H1 (cell line): Measurements from ENCODE around the gene GAB2. TPM values are rescaled to one million over a fixed set of nuclear protein-coding genes. Genes with fewer than 3 reads are reported as not detected.

Source experiments
- CTCF ChIA-PET: fragments of 300-600 bp; sonication (Branson Sonifier 250); formaldehyde crosslinking; loops from one replicate; lab custom pipeline; 2021; ENCODE audit not compliant: partially characterized antibody; lab: Charles Lee
- POLR2A ChIA-PET: fragments of 300-600 bp; sonication (Branson Sonifier 250); formaldehyde crosslinking; loops from one replicate; lab custom pipeline; 2021; ENCODE audit warnings: inconsistent platforms; ENCODE audit not compliant: partially characterized antibody; lab: Charles Lee
- DNase-seq, 2 experiments: peaks; one replicate each; pipeline versions ENCODE4 v3.0.0 to v3.0.0-alpha.2; 2010 to 2022; ENCODE audit warnings: low spot score in 2 of 2, low read depth in 1 of 2, mixed read lengths in 1 of 2
- FAIRE-seq: peaks from 2 replicates; lab custom pipeline; 2011; peaks lifted over from hg19 to GRCh38; lab: Jason Lieb, UNC
- H2AFZ ChIP-seq: 2 replicates; pipeline ENCODE4 v1.8.1; 2012; ENCODE audit warnings: low read length, inconsistent platforms
- H2AK5ac ChIP-seq: 2 replicates; pipeline ENCODE4 v1.6.1; 2013; ENCODE audit warnings: low read depth, low read length
- H2BK120ac ChIP-seq: replicated peaks from 2 replicates; pipeline ENCODE3; 2013; ENCODE audit warnings: low read depth, low read length, inconsistent platforms
- H2BK12ac ChIP-seq: 2 replicates; pipeline ENCODE4 v1.6.1; 2013; ENCODE audit warnings: low read depth, low read length
- H2BK15ac ChIP-seq: 2 replicates; pipeline ENCODE4 v1.6.1; 2013; ENCODE audit warnings: low read length
- H2BK20ac ChIP-seq: 2 replicates; pipeline ENCODE4 v1.6.1; 2013; ENCODE audit warnings: low read length
- H2BK5ac ChIP-seq: 2 replicates; pipeline ENCODE4 v1.6.1; 2013; ENCODE audit warnings: low read depth, low read length
- H3K14ac ChIP-seq: 2 replicates; pipeline ENCODE4 v1.6.1; 2013; ENCODE audit warnings: inconsistent platforms; ENCODE audit not compliant: insufficient read length
- H3K18ac ChIP-seq: 2 replicates; pipeline ENCODE4 v1.6.1; 2013; ENCODE audit warnings: low read length; ENCODE audit errors: extremely low read depth
- H3K23ac ChIP-seq: 2 replicates; pipeline ENCODE4 v1.6.1; 2013; ENCODE audit warnings: inconsistent platforms; ENCODE audit not compliant: insufficient read length
- H3K23me2 ChIP-seq: 2 replicates; pipeline ENCODE4 v1.6.1; 2013; ENCODE audit warnings: low read depth, low read length
- H3K27ac ChIP-seq: 2 replicates; pipeline ENCODE4 v1.6.1; 2011; ENCODE audit warnings: low read depth, low read length, inconsistent platforms
- H3K27me3 ChIP-seq, 4 experiments: replicated peaks in 1 of 4; 1 replicate in 1 of 4; 2 replicates in 3 of 4; pipeline versions ENCODE4 v1.6.1 to v1.8.1; 2011 to 2013; ENCODE audit warnings: low read length in 3 of 4, mild to moderate bottlenecking in 3 of 4, inconsistent platforms in 2 of 4, mixed read lengths in 2 of 4, moderate library complexity in 1 of 4; ENCODE audit not compliant: control insufficient read depth in 3 of 4, insufficient read depth in 3 of 4; ENCODE audit errors: extremely low read depth in 1 of 4
- H3K36me3 ChIP-seq, 4 experiments: 2 replicates each; pipeline versions ENCODE4 v1.6.1 to v1.8.1; 2011 to 2013; ENCODE audit warnings: mild to moderate bottlenecking in 4 of 4, low read length in 3 of 4, moderate library complexity in 2 of 4, control low read depth in 1 of 4, inconsistent platforms in 1 of 4; ENCODE audit not compliant: insufficient read depth in 4 of 4, control insufficient read depth in 2 of 4
- H3K4ac ChIP-seq: replicated peaks from 2 replicates; pipeline ENCODE3; 2013; ENCODE audit warnings: low read length, low read depth, mixed read lengths, inconsistent platforms; ENCODE audit not compliant: insufficient read length
- H3K4me1 ChIP-seq, 4 experiments: replicated peaks in 1 of 4; 1 replicate in 1 of 4; 2 replicates in 3 of 4; pipeline versions ENCODE4 v1.6.1 to v1.8.1; 2011 to 2013; ENCODE audit warnings: low read length in 3 of 4, inconsistent platforms in 2 of 4, mixed read lengths in 1 of 4; ENCODE audit not compliant: insufficient read depth in 4 of 4, control insufficient read depth in 3 of 4
- H3K4me2 ChIP-seq, 2 experiments: 2 replicates each; pipeline versions ENCODE4 v1.6.1 to v1.8.1; 2011 to 2013; ENCODE audit warnings: low read depth in 2 of 2, low read length in 2 of 2, control low read depth in 1 of 2, inconsistent platforms in 1 of 2, mild to moderate bottlenecking in 1 of 2; ENCODE audit not compliant: insufficient read depth in 1 of 2
- H3K4me3 ChIP-seq, 4 experiments: fragments of 200-600, 300-600 bp in 1 of 4; sonication (generic), shearing (Covaris generic), sonication (Bioruptor Twin) in 1 of 4; 2 replicates each; pipeline versions ENCODE4 v1.5.1 to v1.8.1; 2011 to 2016; ENCODE audit warnings: low read length in 4 of 4, low read depth in 3 of 4, control low read depth in 2 of 4, inconsistent platforms in 2 of 4, mild to moderate bottlenecking in 2 of 4, mixed read lengths in 1 of 4, moderate library complexity in 1 of 4; ENCODE audit not compliant: insufficient read depth in 2 of 4; ENCODE audit errors: extremely low read depth in 1 of 4
- H3K56ac ChIP-seq: replicated peaks from 2 replicates; pipeline ENCODE3; 2013; ENCODE audit warnings: low read depth, mild to moderate bottlenecking, mixed read lengths, low read length, inconsistent platforms; ENCODE audit not compliant: insufficient read length
- H3K79me1 ChIP-seq: 2 replicates; pipeline ENCODE4 v1.6.1; 2013; ENCODE audit warnings: low read depth, low read length, control low read depth
- H3K79me2 ChIP-seq, 2 experiments: 2 replicates each; pipeline versions ENCODE4 v1.6.1 to v1.8.1; 2012 to 2013; ENCODE audit warnings: low read length in 2 of 2, mild to moderate bottlenecking in 2 of 2, inconsistent platforms in 1 of 2; ENCODE audit not compliant: insufficient read depth in 2 of 2, control insufficient read depth in 1 of 2
- H3K9ac ChIP-seq, 4 experiments: replicated peaks in 1 of 4; 1 replicate in 1 of 4; 2 replicates in 3 of 4; pipeline versions ENCODE4 v1.6.1 to v1.8.1; 2011 to 2013; ENCODE audit warnings: low read depth in 3 of 4, low read length in 3 of 4, control low read depth in 2 of 4, mild to moderate bottlenecking in 2 of 4, moderate library complexity in 2 of 4, inconsistent platforms in 1 of 4; ENCODE audit errors: extremely low read depth in 1 of 4
- H3K9me3 ChIP-seq, 2 experiments: 2 replicates each; pipeline versions ENCODE4 v1.6.1 to v1.8.1; 2012 to 2013; ENCODE audit warnings: mild to moderate bottlenecking in 2 of 2, moderate library complexity in 2 of 2, control low read depth in 1 of 2, inconsistent platforms in 1 of 2, low read depth in 1 of 2, low read length in 1 of 2, mixed read lengths in 1 of 2; ENCODE audit not compliant: insufficient read depth in 2 of 2
- H4K20me1 ChIP-seq, 2 experiments: replicated peaks in 1 of 2; 2 replicates each; pipeline versions ENCODE3 to v1.8.1; 2011 to 2013; ENCODE audit warnings: inconsistent platforms in 2 of 2, low read length in 2 of 2, mild to moderate bottlenecking in 1 of 2; ENCODE audit not compliant: insufficient read depth in 2 of 2, control insufficient read depth in 1 of 2
- H4K5ac ChIP-seq: 2 replicates; pipeline ENCODE4 v1.6.1; 2013; ENCODE audit warnings: low read length, low read depth, mixed read lengths, inconsistent platforms; ENCODE audit not compliant: insufficient read length
- H4K8ac ChIP-seq: 2 replicates; pipeline ENCODE4 v1.8.0; 2013; ENCODE audit warnings: mild to moderate bottlenecking, moderate library complexity, low read length, inconsistent platforms; ENCODE audit not compliant: insufficient read depth; ENCODE audit errors: extremely low read depth
- H4K91ac ChIP-seq: replicated peaks from 2 replicates; pipeline ENCODE3; 2013; ENCODE audit warnings: low read length, mixed read lengths, inconsistent platforms; ENCODE audit not compliant: insufficient read length
- CBX5 ChIP-seq: fragments of 300-800, 300-1000 bp; sonication (generic); IDR thresholded peaks from 2 replicates; pipeline ENCODE4 v1.7.1; 2016; ENCODE audit warnings: antibody characterized with exemption, low read length, low read depth
- EZH2 ChIP-seq: fragments of 200-600 bp; sonication (generic); IDR thresholded peaks from 2 replicates; pipeline ENCODE4 v1.7.1; 2012; ENCODE audit warnings: low read depth, mild to moderate bottlenecking, moderate library complexity, low read length, inconsistent platforms; ENCODE audit not compliant: severe bottlenecking
- GTF2F1 ChIP-seq: IDR thresholded peaks from 2 replicates; pipeline ENCODE4 v1.6.1; 2012; ENCODE audit warnings: low read depth, low read length, improper control_type of control experiment, borderline replicate concordance
- KDM4A ChIP-seq: IDR thresholded peaks from one replicate; pipeline ENCODE4 v1.7.1; 2012; ENCODE audit warnings: low read depth, mild to moderate bottlenecking, moderate library complexity, low read length, inconsistent platforms; ENCODE audit not compliant: severe bottlenecking
- MAX ChIP-seq: IDR thresholded peaks from 2 replicates; pipeline ENCODE4 v1.6.1; 2012; ENCODE audit warnings: inconsistent platforms
- NANOG ChIP-seq: IDR thresholded peaks from 2 replicates; pipeline ENCODE4 v1.6.1; 2011; ENCODE audit warnings: low read length, low read depth, mild to moderate bottlenecking, inconsistent platforms; ENCODE audit not compliant: insufficient read depth, poor library complexity, severe bottlenecking
- POLR2A ChIP-seq, 2 experiments: IDR thresholded peaks; 1 replicate in 1 of 2; 2 replicates in 1 of 2; pipeline ENCODE4 v1.6.1; 2011; ENCODE audit warnings: low read depth in 2 of 2, low read length in 2 of 2, mild to moderate bottlenecking in 2 of 2; ENCODE audit errors: control extremely low read depth in 1 of 2
- POLR2AphosphoS5 ChIP-seq: IDR thresholded peaks from 2 replicates; pipeline ENCODE4 v1.6.1; 2011; ENCODE audit warnings: low read depth, low read length
- RBBP5 ChIP-seq: IDR thresholded peaks from 2 replicates; pipeline ENCODE4 v1.7.1; 2012; ENCODE audit warnings: low read depth, mild to moderate bottlenecking, inconsistent platforms, low read length, moderate library complexity, borderline replicate concordance
- SIN3A ChIP-seq, 2 experiments: IDR thresholded peaks in 1 of 2; conservative IDR thresholded peaks in 1 of 2; 2 replicates each; pipeline ENCODE4 v1.6.1; 2011 to 2012; ENCODE audit warnings: low read length in 2 of 2, improper control_type of control experiment in 1 of 2, low read depth in 1 of 2, mild to moderate bottlenecking in 1 of 2
- SIRT6 ChIP-seq: IDR thresholded peaks from one replicate; pipeline ENCODE4 v1.7.1; 2012; ENCODE audit warnings: low read length, inconsistent platforms
- SIX5 ChIP-seq: IDR thresholded peaks from 2 replicates; pipeline ENCODE4 v1.6.1; 2011; ENCODE audit warnings: mild to moderate bottlenecking, low read depth, low read length
- SP1 ChIP-seq: IDR thresholded peaks from 2 replicates; pipeline ENCODE4 v1.6.1; 2011; ENCODE audit warnings: low read depth, low read length
- SP4 ChIP-seq: IDR thresholded peaks from 2 replicates; pipeline ENCODE4 v1.6.1; 2012; ENCODE audit warnings: low read length, inconsistent platforms
- TAF1 ChIP-seq: IDR thresholded peaks from 2 replicates; pipeline ENCODE4 v1.6.1; 2011; ENCODE audit warnings: mild to moderate bottlenecking, low read depth, low read length
- TAF7 ChIP-seq: optimal IDR thresholded peaks from 2 replicates; pipeline ENCODE3; 2011; ENCODE audit warnings: low read depth, mild to moderate bottlenecking, inconsistent platforms, low read length, moderate library complexity, borderline replicate concordance
- ZNF274 ChIP-seq: IDR thresholded peaks from 2 replicates; pipeline ENCODE4 v1.7.0; 2012; ENCODE audit warnings: low read length, borderline replicate concordance; ENCODE audit errors: extremely low read depth
- polyA plus RNA-seq, 7 experiments: library from polyadenylated mRNA; depleted of rRNA in 3 of 7; stranded (reverse) in 5 of 7; unstranded in 2 of 7; fragments of >200 nt in 5 of 7; fragments of 200-250 nt in 2 of 7; gene quantifications; 1 replicate in 5 of 7; 2 replicates in 1 of 7; 4 replicates in 1 of 7; pipeline versions ENCODE4 v1.2.1 to v1.2.3, GENCODE V29; 2011 to 2013; ENCODE audit warnings: missing spikeins in 2 of 7, mixed read lengths in 2 of 7
- total RNA-seq: library from RNA; stranded (reverse); fragmentation: NEBNext Ultra II Directional; extraction: Animal tissue kit (Norgen Biotek cat#: 25700); gene quantifications from 2 replicates; pipeline ENCODE4 v1.2.1, GENCODE V29; 2021

GAB2 gene
- total and polyA plus RNA-seq, 2 of the 8 experiments (the other 6 are each of a cell fraction or from before 2014, with no cell fraction given): 6.3 to 14.0 TPM

- Histone ChIP-seq H4K5ac (no peak overlapping the region), H2BK20ac (no peak overlapping the region), H2BK5ac (no peak overlapping the region), H3K4ac (no peak overlapping the region), H3K23me2 (no peaks in the 10 kb centered on the region), H3K9ac (no peak overlapping the region), H2BK120ac (no peak overlapping the region), H4K20me1 (no peaks in the 10 kb centered on the region), H3K27me3 (no peaks in the 10 kb centered on the region), H3K27ac (no peak overlapping the region), H2AFZ (no peak overlapping the region), H3K79me2 (no peaks in the 10 kb centered on the region), H3K36me3 (no peaks in the 10 kb centered on the region; a peak in 1 of 8 replicates), H3K4me1 (no peaks in the 10 kb centered on the region), H3K9me3 (no peaks in the 10 kb centered on the region), H2BK12ac (no peak overlapping the region), H3K4me2 (no peak overlapping the region), H3K4me3 (no peak overlapping the region), H2BK15ac (no peak overlapping the region), H3K23ac (no peak overlapping the region), H2AK5ac (no peak overlapping the region), H4K91ac (no peak overlapping the region), H3K56ac (no peak overlapping the region), H3K14ac (no peak overlapping the region), H3K79me1 (no peaks in the 10 kb centered on the region), H4K8ac (no peak overlapping the region), H3K18ac (no peak overlapping the region)
- CTCF ChIA-PET: no interaction called here
- FAIRE-seq: no peak
- POLR2A ChIA-PET: no interaction called here
- DNase-seq: no peak
- TF ChIP-seq SIRT6 (no peak), POLR2AphosphoS5 (no peak), RBBP5 (no peak), TAF7 (no peak), SP1 (no peak), TAF1 (no peak), MAX (no peak), CBX5 (no peak), KDM4A (no peak), GTF2F1 (no peak), SIX5 (no peak), SIN3A (conservative IDR thresholded peaks at IDR 0.05 in 1 of 2, IDR thresholded peaks at IDR 0.05 in 1 of 2; ENCODE audit: low read depth in 1 of 2, low read length in 2 of 2) (no peak), SP4 (no peak), NANOG (no peak), POLR2A (IDR thresholded peaks at IDR 0.05; ENCODE audit: control extremely low read depth in 1 of 2, low read depth in 2 of 2, low read length in 2 of 2) (no peak), ZNF274 (no peak), EZH2 (no peak)
Observed at GRCh38 chr11:78248903-78249302, 168.7 kb downstream of the GAB2 start.
